SK-N-SH treated with all-trans-retinoic acid at 6 μM for 48 hours (cell line): Measurements from ENCODE around the gene MAP2K6.

Source experiments
- ATAC-seq: fragments of 200-7000 bp; cut with Tn5 transposase; 3 replicates; pipeline ENCODE4 v1.9.1; 2020; ENCODE audit warnings: mild to moderate bottlenecking, moderate library complexity
- ARNTL ChIP-seq: fragments of 450-650 bp; formaldehyde crosslinking; IDR thresholded peaks from 2 replicates; pipeline ENCODE4 v1.5.0; 2020; ENCODE audit warnings: low read depth, mild to moderate bottlenecking, moderate library complexity, borderline replicate concordance
- BACH2 ChIP-seq: fragments of 250-450 bp; sonication (Bioruptor Pico); IDR thresholded peaks from 2 replicates; pipeline ENCODE4 v1.9.0; 2021; ENCODE audit warnings: mild to moderate bottlenecking, borderline replicate concordance
- CSDC2 ChIP-seq: fragments of 250-450 bp; sonication (Bioruptor Pico); IDR thresholded peaks from 2 replicates; pipeline ENCODE4 v1.5.0; 2020; ENCODE audit warnings: mild to moderate bottlenecking, moderate library complexity
- CSRNP3 ChIP-seq: fragments of 250-450 bp; sonication (Bioruptor Pico); IDR thresholded peaks from 2 replicates; pipeline ENCODE4 v1.5.1; 2021; ENCODE audit warnings: mild to moderate bottlenecking, moderate library complexity
- ESRRG ChIP-seq: fragments of 250-450 bp; sonication (Bioruptor Pico); IDR thresholded peaks from 2 replicates; pipeline ENCODE4 v1.6.1; 2021; ENCODE audit warnings: mild to moderate bottlenecking
- GLIS3 ChIP-seq: fragments of 250-450 bp; sonication (Bioruptor Pico); IDR thresholded peaks from 2 replicates; pipeline ENCODE4 v1.5.0; 2020; ENCODE audit warnings: mild to moderate bottlenecking, moderate library complexity
- OSR1 ChIP-seq: fragments of 250-450 bp; sonication (Bioruptor Pico); IDR thresholded peaks from 2 replicates; pipeline ENCODE4 v1.8.0; 2022; ENCODE audit warnings: moderate library complexity, mild to moderate bottlenecking, inconsistent platforms
- PATZ1 ChIP-seq: fragments of 250-450 bp; sonication (Bioruptor Pico); IDR thresholded peaks from 2 replicates; pipeline ENCODE4 v1.8.0; 2020; ENCODE audit warnings: mild to moderate bottlenecking, moderate library complexity, borderline replicate concordance
- PPARA ChIP-seq: fragments of 250-450 bp; sonication (Bioruptor Pico); IDR thresholded peaks from 2 replicates; pipeline ENCODE4 v1.5.0; 2020; ENCODE audit warnings: mild to moderate bottlenecking, borderline replicate concordance
- RARB ChIP-seq: fragments of 250-450 bp; sonication (Bioruptor Pico); IDR thresholded peaks from 2 replicates; pipeline ENCODE4 v1.8.0; 2021; ENCODE audit warnings: mild to moderate bottlenecking, moderate library complexity
- SNAI2 ChIP-seq: fragments of 250-450 bp; sonication (Bioruptor Pico); IDR thresholded peaks from 2 replicates; pipeline ENCODE4 v1.5.0; 2020; ENCODE audit warnings: mild to moderate bottlenecking, moderate library complexity
- TCF4 ChIP-seq: fragments of 250-450 bp; sonication (Bioruptor Pico); IDR thresholded peaks from 2 replicates; pipeline ENCODE4 v1.8.0; 2021; ENCODE audit warnings: mild to moderate bottlenecking, moderate library complexity, borderline replicate concordance
- TOX ChIP-seq: fragments of 250-450 bp; sonication (Bioruptor Pico); IDR thresholded peaks from 2 replicates; pipeline ENCODE4 v1.8.0; 2021; ENCODE audit warnings: mild to moderate bottlenecking, moderate library complexity, borderline replicate concordance
- ZC3H10 ChIP-seq: fragments of 250-450 bp; sonication (Bioruptor Pico); IDR thresholded peaks from 2 replicates; pipeline ENCODE4 v1.5.1; 2021; ENCODE audit warnings: mild to moderate bottlenecking, moderate library complexity
- ZFP3 ChIP-seq: fragments of 250-450 bp; sonication (Bioruptor Pico); IDR thresholded peaks from 2 replicates; pipeline ENCODE4 v1.5.0; 2020; ENCODE audit warnings: mild to moderate bottlenecking, moderate library complexity
- ZFP30 ChIP-seq: fragments of 450-650 bp; formaldehyde crosslinking; IDR thresholded peaks from 2 replicates; pipeline ENCODE4 v1.5.0; 2022; ENCODE audit warnings: mild to moderate bottlenecking, moderate library complexity
- ZNF565 ChIP-seq: fragments of 450-650 bp; formaldehyde crosslinking; conservative IDR thresholded peaks from 2 replicates; pipeline ENCODE4 v1.5.0; 2020; ENCODE audit warnings: low read depth, mild to moderate bottlenecking, moderate library complexity
- ZNF70 ChIP-seq: fragments of 450-650 bp; formaldehyde crosslinking; IDR thresholded peaks from 2 replicates; pipeline ENCODE4 v1.5.0; 2020; ENCODE audit warnings: mild to moderate bottlenecking, moderate library complexity
- ZNF8 ChIP-seq: fragments of 450-650 bp; formaldehyde crosslinking; IDR thresholded peaks from 2 replicates; pipeline ENCODE4 v1.5.0; 2020; ENCODE audit warnings: mild to moderate bottlenecking, moderate library complexity
- TF ChIP-seq, protein P1 (sequence below): fragments of 250-450 bp; sonication (Bioruptor Pico); IDR thresholded peaks from 2 replicates; pipeline ENCODE4 v1.5.0; 2020; ENCODE audit warnings: mild to moderate bottlenecking, moderate library complexity
- TF ChIP-seq, protein P2 (sequence below): fragments of 250-450 bp; sonication (Bioruptor Pico); IDR thresholded peaks from 2 replicates; pipeline ENCODE4 v1.5.1; 2020; ENCODE audit warnings: low read depth, mild to moderate bottlenecking, moderate library complexity

Gene MAP2K6

GRCh38 chr17:69375229-69375628 lies 39.3 kb upstream of the MAP2K6 start:
- TF ChIP-seq BACH2: no peak
- no peak for ATAC-seq

DNA sequence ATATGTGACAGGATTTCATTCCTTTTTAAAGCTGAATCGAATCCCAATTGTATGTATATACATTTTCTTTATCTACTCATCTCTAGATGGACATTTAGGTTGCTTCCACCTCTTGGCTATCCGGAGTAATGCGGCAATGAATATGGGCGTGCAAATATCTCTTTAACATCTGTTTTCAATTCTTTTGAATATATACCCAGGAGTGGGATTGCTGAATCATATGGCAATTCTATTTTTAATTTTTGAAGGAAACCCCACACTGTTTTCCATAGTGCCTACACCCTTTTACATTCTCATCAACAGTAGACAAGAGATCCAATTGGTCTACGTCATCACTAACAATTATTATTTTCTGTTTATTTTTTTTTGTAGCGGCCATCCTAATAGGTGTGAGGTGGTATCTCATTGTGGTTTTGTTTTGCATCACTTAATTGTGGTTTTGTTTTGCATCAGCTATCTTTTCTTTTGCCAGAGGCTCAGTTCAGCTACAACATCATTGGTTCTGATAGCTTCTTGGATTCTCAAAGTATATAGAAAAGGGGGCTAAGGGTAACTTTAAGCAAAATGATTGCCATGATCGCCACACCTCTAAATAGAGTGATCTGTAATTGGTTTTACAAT lies 25.6 kb upstream of the MAP2K6 start:
- peak; percentile 81 for ATAC-seq
- TF ChIP-seq ZC3H10 (CRISPR knock-in tag) (no peak), TCF4 (CRISPR knock-in tag) (no peak)

- TF ChIP-seq TOX: no peak
- TF ChIP-seq SNAI2 (CRISPR knock-in tag): no peak
- TF ChIP-seq CSDC2 (CRISPR knock-in tag): no peak
- no peak for TF ChIP-seq ZNF8 (CRISPR knock-in tag)
- no peak for TF ChIP-seq ZFP30 (CRISPR knock-in tag)
- TF ChIP-seq GLIS3 (CRISPR knock-in tag): no peak
- no peak for TF ChIP-seq ZC3H10 (CRISPR knock-in tag)
- no peak for TF ChIP-seq PATZ1 (CRISPR knock-in tag)
- no peak for TF ChIP-seq OSR1
- TF ChIP-seq ZNF565 (CRISPR knock-in tag): no peak
- TF ChIP-seq ESRRG (CRISPR knock-in tag): no peak
- TF ChIP-seq PPARA (CRISPR knock-in tag): no peak
- TF ChIP-seq, all 23 proteins: peak for 0
- no peak for ATAC-seq
Measured at GRCh38 chr17:69390795-69391501, 23.5 kb upstream of the MAP2K6 start.

- TF ChIP-seq TOX (no peak), ZNF8 (CRISPR knock-in tag) (no peak)
- ATAC-seq: no peak
Measured at GRCh38 chr17:69401251-69401650, 13.2 kb upstream of the MAP2K6 start.

DNA sequence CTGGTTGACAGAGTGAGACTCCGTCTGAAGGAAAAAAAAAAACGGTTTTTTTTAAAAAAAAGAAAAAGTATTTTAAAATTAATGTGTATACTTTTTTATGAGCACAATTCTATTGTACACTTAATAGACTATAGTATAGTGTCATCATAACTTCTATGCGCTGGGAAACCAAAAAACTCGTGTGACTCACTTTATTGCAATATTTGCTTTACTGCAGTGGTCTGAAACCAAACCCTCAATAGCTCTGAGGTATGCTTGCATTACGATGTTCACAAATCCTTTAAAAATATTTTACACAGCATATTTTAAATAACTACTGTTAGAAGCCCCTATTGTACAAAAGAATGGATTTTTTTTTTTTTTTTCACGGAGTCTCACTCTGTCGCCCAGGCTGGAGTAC lies 12.4 kb upstream of the MAP2K6 start:
- no peak for ATAC-seq
- TF ChIP-seq ZFP30 (CRISPR knock-in tag): no peak
- TF ChIP-seq ZFP3 (CRISPR knock-in tag): no peak
- TF ChIP-seq PATZ1 (CRISPR knock-in tag): no peak
- TF ChIP-seq RARB: no peak
- no peak for TF ChIP-seq SNAI2 (CRISPR knock-in tag)
- TF ChIP-seq, protein P1, sequence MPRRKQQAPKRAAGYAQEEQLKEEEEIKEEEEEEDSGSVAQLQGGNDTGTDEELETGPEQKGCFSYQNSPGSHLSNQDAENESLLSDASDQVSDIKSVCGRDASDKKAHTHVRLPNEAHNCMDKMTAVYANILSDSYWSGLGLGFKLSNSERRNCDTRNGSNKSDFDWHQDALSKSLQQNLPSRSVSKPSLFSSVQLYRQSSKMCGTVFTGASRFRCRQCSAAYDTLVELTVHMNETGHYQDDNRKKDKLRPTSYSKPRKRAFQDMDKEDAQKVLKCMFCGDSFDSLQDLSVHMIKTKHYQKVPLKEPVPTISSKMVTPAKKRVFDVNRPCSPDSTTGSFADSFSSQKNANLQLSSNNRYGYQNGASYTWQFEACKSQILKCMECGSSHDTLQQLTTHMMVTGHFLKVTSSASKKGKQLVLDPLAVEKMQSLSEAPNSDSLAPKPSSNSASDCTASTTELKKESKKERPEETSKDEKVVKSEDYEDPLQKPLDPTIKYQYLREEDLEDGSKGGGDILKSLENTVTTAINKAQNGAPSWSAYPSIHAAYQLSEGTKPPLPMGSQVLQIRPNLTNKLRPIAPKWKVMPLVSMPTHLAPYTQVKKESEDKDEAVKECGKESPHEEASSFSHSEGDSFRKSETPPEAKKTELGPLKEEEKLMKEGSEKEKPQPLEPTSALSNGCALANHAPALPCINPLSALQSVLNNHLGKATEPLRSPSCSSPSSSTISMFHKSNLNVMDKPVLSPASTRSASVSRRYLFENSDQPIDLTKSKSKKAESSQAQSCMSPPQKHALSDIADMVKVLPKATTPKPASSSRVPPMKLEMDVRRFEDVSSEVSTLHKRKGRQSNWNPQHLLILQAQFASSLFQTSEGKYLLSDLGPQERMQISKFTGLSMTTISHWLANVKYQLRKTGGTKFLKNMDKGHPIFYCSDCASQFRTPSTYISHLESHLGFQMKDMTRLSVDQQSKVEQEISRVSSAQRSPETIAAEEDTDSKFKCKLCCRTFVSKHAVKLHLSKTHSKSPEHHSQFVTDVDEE (CRISPR knock-in tag): no peak
- TF ChIP-seq ZNF565 (CRISPR knock-in tag): no peak
- no peak for TF ChIP-seq CSRNP3 (CRISPR knock-in tag)
- TF ChIP-seq GLIS3 (CRISPR knock-in tag): no peak
- TF ChIP-seq CSDC2 (CRISPR knock-in tag): no peak
- TF ChIP-seq ZNF8 (CRISPR knock-in tag): no peak
- TF ChIP-seq, protein P2, sequence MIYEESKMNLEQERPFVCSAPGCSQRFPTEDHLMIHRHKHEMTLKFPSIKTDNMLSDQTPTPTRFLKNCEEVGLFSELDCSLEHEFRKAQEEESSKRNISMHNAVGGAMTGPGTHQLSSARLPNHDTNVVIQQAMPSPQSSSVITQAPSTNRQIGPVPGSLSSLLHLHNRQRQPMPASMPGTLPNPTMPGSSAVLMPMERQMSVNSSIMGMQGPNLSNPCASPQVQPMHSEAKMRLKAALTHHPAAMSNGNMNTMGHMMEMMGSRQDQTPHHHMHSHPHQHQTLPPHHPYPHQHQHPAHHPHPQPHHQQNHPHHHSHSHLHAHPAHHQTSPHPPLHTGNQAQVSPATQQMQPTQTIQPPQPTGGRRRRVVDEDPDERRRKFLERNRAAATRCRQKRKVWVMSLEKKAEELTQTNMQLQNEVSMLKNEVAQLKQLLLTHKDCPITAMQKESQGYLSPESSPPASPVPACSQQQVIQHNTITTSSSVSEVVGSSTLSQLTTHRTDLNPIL (CRISPR knock-in tag): no peak
- TF ChIP-seq TOX: no peak
- no peak for TF ChIP-seq ARNTL (CRISPR knock-in tag)
- no peak for TF ChIP-seq BACH2
- TF ChIP-seq ZNF70 (CRISPR knock-in tag): no peak
- no peak for TF ChIP-seq ESRRG (CRISPR knock-in tag)
